HepG2 (cell line): ENCODE measurements around the gene RABL6. TPM values are rescaled to one million over a fixed set of nuclear protein-coding genes. Genes with fewer than 3 reads are reported as not detected.

Source experiments
- ATAC-seq: fragments of 200-7000 bp; cut with Tn5 transposase; 3 replicates; pipeline ENCODE4 v1.9.1; 2020; ENCODE audit warnings: mild to moderate bottlenecking, moderate library complexity
- BruUV-seq: library from RNA; stranded (reverse); fragments of 400-500 nt; replicated peaks from 2 replicates; lab custom pipeline; 2021; lab: Mats Ljungman, UMichigan
- CTCF ChIA-PET: fragments of 300-600 bp; formaldehyde crosslinking; extraction: SDS; loops from one replicate; lab custom pipeline; 2021; ENCODE audit warnings: low total read pairs, inconsistent platforms, low intra/inter-chr PET ratio; lab: Yijun Ruan, JAX
- POLR2A ChIA-PET: fragments of 350-600 bp; sonication (Branson Sonifier 250); formaldehyde crosslinking; loops from one replicate; lab custom pipeline; 2020; ENCODE audit warnings: antibody characterized with exemption, inconsistent platforms; lab: Yijun Ruan, JAX
- DNase-seq: peaks from one replicate; pipeline ENCODE4 v3.0.0-alpha.2; 2015; ENCODE audit warnings: low spot score
- FAIRE-seq: peaks from 3 replicates; lab custom pipeline; 2011; peaks lifted over from hg19 to GRCh38; lab: Jason Lieb, UNC
- H2AFZ ChIP-seq: one replicate; pipeline ENCODE4 v1.6.1; 2011; ENCODE audit warnings: low read length, inconsistent platforms
- H3K27ac ChIP-seq: fragments of 300-600 bp; 3 replicates; pipeline ENCODE4 v1.8.0; 2011; ENCODE audit warnings: mixed run types, mild to moderate bottlenecking, mixed read lengths, low read length, inconsistent platforms; ENCODE audit not compliant: insufficient read depth; ENCODE audit errors: extremely low read length
- H3K27me3 ChIP-seq, 2 experiments: fragments of 200-600 bp in 1 of 2; 2 replicates in 1 of 2; 3 replicates in 1 of 2; pipeline versions ENCODE4 v1.6.0 to v1.8.0; 2011; ENCODE audit warnings: low read length in 2 of 2, mild to moderate bottlenecking in 2 of 2, moderate library complexity in 2 of 2, inconsistent platforms in 1 of 2; ENCODE audit not compliant: insufficient read depth in 2 of 2, control insufficient read depth in 1 of 2
- H3K36me3 ChIP-seq, 2 experiments: fragments of 200-600 bp in 1 of 2; replicated peaks in 1 of 2; 2 replicates in 1 of 2; 3 replicates in 1 of 2; pipeline versions ENCODE4 v1.5.1 to v1.8.0; 2011; ENCODE audit warnings: low read length in 2 of 2, inconsistent platforms in 1 of 2; ENCODE audit not compliant: insufficient read depth in 2 of 2, control insufficient read depth in 1 of 2
- H3K4me1 ChIP-seq: 2 replicates; pipeline ENCODE4 v1.5.1; 2012; ENCODE audit warnings: low read length, inconsistent platforms; ENCODE audit not compliant: insufficient read depth
- H3K4me2 ChIP-seq: 2 replicates; pipeline ENCODE4 v1.6.0; 2011; ENCODE audit warnings: low read depth, low read length, inconsistent platforms
- H3K4me3 ChIP-seq, 3 experiments: fragments of 200-600 bp in 1 of 3; sonication (generic), shearing (Covaris generic) in 1 of 3; replicated peaks in 1 of 3; 2 replicates each; pipeline ENCODE4 v1.5.1; 2011 to 2016; ENCODE audit warnings: low read length in 3 of 3, inconsistent platforms in 2 of 3, low read depth in 2 of 3, mild to moderate bottlenecking in 2 of 3, control low read depth in 1 of 3, mixed read lengths in 1 of 3; ENCODE audit not compliant: insufficient read depth in 1 of 3
- H3K79me2 ChIP-seq: one replicate; pipeline ENCODE4 v1.6.1; 2011; ENCODE audit warnings: low read length, inconsistent platforms; ENCODE audit not compliant: insufficient read depth
- H3K9ac ChIP-seq: 2 replicates; pipeline ENCODE4 v1.6.0; 2011; ENCODE audit warnings: mild to moderate bottlenecking, low read depth, low read length, inconsistent platforms; ENCODE audit not compliant: insufficient read depth
- H3K9me3 ChIP-seq: 2 replicates; pipeline ENCODE4 v1.5.1; 2012; ENCODE audit warnings: mild to moderate bottlenecking, low read length
- H4K20me1 ChIP-seq: 2 replicates; pipeline ENCODE4 v1.6.0; 2011; ENCODE audit warnings: inconsistent platforms, mild to moderate bottlenecking, low read length, moderate library complexity; ENCODE audit not compliant: insufficient read depth
- AGO2 ChIP-seq: fragments of 200-400 bp; formaldehyde crosslinking; optimal IDR thresholded peaks from 2 replicates; pipeline ENCODE3; 2017; ENCODE audit warnings: mild to moderate bottlenecking, low read depth, low read length, moderate library complexity
- BCL6 ChIP-seq: IDR thresholded peaks from 2 replicates; pipeline ENCODE4 v1.6.1; 2016; ENCODE audit warnings: missing genetic modification reagents, missing compliant biosample characterization
- CHD4 ChIP-seq: fragments of 200-600 bp; sonication (generic); IDR thresholded peaks from 2 replicates; pipeline ENCODE4 v1.7.0; 2017; ENCODE audit warnings: mild to moderate bottlenecking, low read length, borderline replicate concordance
- ELF1 ChIP-seq: sonication (generic); formaldehyde crosslinking; IDR thresholded peaks from 2 replicates; pipeline ENCODE4 v1.4.0; 2020; ENCODE audit warnings: missing genetic modification reagents
- ESRRA ChIP-seq: sonication (generic); formaldehyde crosslinking; IDR thresholded peaks from 2 replicates; pipeline ENCODE4 v1.5.1; 2020; ENCODE audit warnings: mild to moderate bottlenecking, low read depth, missing genetic modification reagents
- KLF12 ChIP-seq: sonication (generic); formaldehyde crosslinking; IDR thresholded peaks from 2 replicates; pipeline ENCODE4 v1.4.0; 2020; ENCODE audit warnings: missing genetic modification reagents, borderline replicate concordance
- NR2C2 ChIP-seq: sonication (generic); formaldehyde crosslinking; IDR thresholded peaks from 2 replicates; pipeline ENCODE4 v1.4.0; 2020; ENCODE audit warnings: missing genetic modification reagents, mild to moderate bottlenecking, moderate library complexity, borderline replicate concordance
- PAWR ChIP-seq: sonication (generic); formaldehyde crosslinking; IDR thresholded peaks from 2 replicates; pipeline ENCODE4 v1.4.0; 2020; ENCODE audit warnings: missing genetic modification reagents, mild to moderate bottlenecking, borderline replicate concordance
- POGZ ChIP-seq: sonication (generic); formaldehyde crosslinking; IDR thresholded peaks from 2 replicates; pipeline ENCODE4 v1.4.0; 2020; ENCODE audit warnings: mild to moderate bottlenecking, missing genetic modification reagents
- PPARG ChIP-seq: conservative IDR thresholded peaks from 2 replicates; pipeline ENCODE4 v1.6.1; 2016; ENCODE audit warnings: missing biosample characterization, missing genetic modification reagents
- TCF12 ChIP-seq, 2 experiments: fragments of 450-650 bp in 1 of 2; sonication (generic) in 1 of 2; formaldehyde crosslinking in 1 of 2; IDR thresholded peaks; 2 replicates each; pipeline versions ENCODE4 v1.6.1 to v1.8.0; 2017 to 2022; ENCODE audit warnings: antibody characterized with exemption in 1 of 2, mild to moderate bottlenecking in 1 of 2, missing genetic modification reagents in 1 of 2, moderate library complexity in 1 of 2
- TRIM24 ChIP-seq: sonication (generic); formaldehyde crosslinking; IDR thresholded peaks from 2 replicates; pipeline ENCODE4 v1.8.0; 2022; ENCODE audit warnings: mild to moderate bottlenecking, missing genetic modification reagents
- ZBTB14 ChIP-seq: sonication (generic); formaldehyde crosslinking; IDR thresholded peaks from 2 replicates; pipeline ENCODE4 v1.4.0; 2020; ENCODE audit warnings: missing genetic modification reagents
- ZNF24 ChIP-seq: fragments of 450-650 bp; IDR thresholded peaks from 2 replicates; pipeline ENCODE4 v1.6.1; 2017; ENCODE audit warnings: antibody characterized with exemption, mild to moderate bottlenecking
- ZNF430 ChIP-seq: sonication (generic); formaldehyde crosslinking; IDR thresholded peaks from 2 replicates; pipeline ENCODE4 v1.9.0; 2021; ENCODE audit warnings: mild to moderate bottlenecking, missing genetic modification reagents
- ZNF563 ChIP-seq: sonication (generic); formaldehyde crosslinking; IDR thresholded peaks from 2 replicates; pipeline ENCODE4 v1.8.0; 2022; ENCODE audit warnings: mild to moderate bottlenecking, moderate library complexity, missing genetic modification reagents
- ZNF564 ChIP-seq: sonication (generic); formaldehyde crosslinking; IDR thresholded peaks from 2 replicates; pipeline ENCODE4 v1.8.1; 2023; ENCODE audit warnings: mild to moderate bottlenecking, missing genetic modification reagents
- ZNF691 ChIP-seq: sonication (generic); formaldehyde crosslinking; IDR thresholded peaks from 2 replicates; pipeline ENCODE4 v1.4.0; 2020; ENCODE audit warnings: missing genetic modification reagents, low read depth, mild to moderate bottlenecking, borderline replicate concordance
- ZNF737 ChIP-seq: sonication (generic); formaldehyde crosslinking; IDR thresholded peaks from 2 replicates; pipeline ENCODE4 v1.5.0; 2020; ENCODE audit warnings: missing genetic modification reagents, mild to moderate bottlenecking, borderline replicate concordance
- ZNF850 ChIP-seq: sonication (generic); formaldehyde crosslinking; conservative IDR thresholded peaks from 2 replicates; pipeline ENCODE4 v1.9.0; 2021; ENCODE audit warnings: mild to moderate bottlenecking, missing genetic modification reagents
- ZNF891 ChIP-seq: sonication (generic); formaldehyde crosslinking; IDR thresholded peaks from 2 replicates; pipeline ENCODE4 v1.5.0; 2020; ENCODE audit warnings: mild to moderate bottlenecking, missing genetic modification reagents
- WGBS: methylation state at CpG from one replicate; pipeline ENCODE4 v1.1.6; 2017; ENCODE audit warnings: low lambda C conversion rate; 5-methylcytosine and 5-hydroxymethylcytosine counted together
- in situ Hi-C: cut with HindIII; loops from 2 replicates; pipeline ENCODE4 v1.10.0; 2017; ENCODE audit warnings: low pct_unique_long_range_greater_than_20kb; ENCODE audit not compliant: extremely low pct_ligation_motif_present
- intact Hi-C: fragments of 100-400 bp; cut with micrococcal nuclease; formaldehyde crosslinking; loops from one replicate; pipeline ENCODE4 v1.10.0; 2022; ENCODE audit not compliant: unreplicated experiment
- polyA plus RNA-seq, 8 experiments: library from polyadenylated mRNA; depleted of rRNA in 3 of 8; stranded (reverse) in 7 of 8; unstranded in 1 of 8; fragments of >200 nt; fragmentation: Illumina TruSeq in 4 of 8; extraction: Trizol in 4 of 8; gene quantifications; 2 replicates each; pipeline versions ENCODE4 v1.2.1 to v1.2.3, GENCODE V29; 2011 to 2016; ENCODE audit warnings: low read depth in 4 of 8, missing spikeins in 1 of 8, mixed read lengths in 1 of 8; ENCODE audit not compliant: insufficient read depth in 1 of 8
- total RNA-seq, 5 experiments: library from RNA; depleted of rRNA; stranded (reverse); fragments of >200 nt; fragmentation: Illumina TruSeq; extraction: Trizol; gene quantifications; 2 replicates each; pipeline ENCODE4 v1.2.3, GENCODE V29; 2016; ENCODE audit warnings: low read depth in 1 of 5

Gene RABL6
- total and polyA plus RNA-seq, 2 of the 13 experiments (the other 11 are each of a cell fraction or from before 2014, with no cell fraction given): 81.5 to 125 TPM

- peak; percentile 50; the same call in 1 of the 2 replicates for TF ChIP-seq ZBTB14 (CRISPR knock-in tag)
- peak; percentile 45; the same call in 1 of the 2 replicates for TF ChIP-seq BCL6 (CRISPR knock-in tag)
Observed at GRCh38 chr9:136847826-136848392, 40.2 kb downstream of the RABL6 start (continued).

GRCh38 chr9:136848393-136849037, 40.8 kb downstream of the RABL6 start:
- Histone ChIP-seq H3K9me3 (no peaks in the 10 kb centered on the region), H3K27ac (peak overlapping the region; percentile 91), H4K20me1 (peaks cover 9% of the 10 kb centered on the region; the same call in 1 of the 2 replicates), H2AFZ (no peak overlapping the region), H3K4me1 (peaks cover 26% of the 10 kb centered on the region), H3K79me2 (peaks cover 17% of the 10 kb centered on the region), H3K9ac (peak overlapping the region; percentile 94), H3K36me3 (peaks cover 11 to 20% of the 10 kb centered on the region in 2 experiments), H3K4me3 (peak overlapping the region; percentile 88 to 98 (median 91)), H3K4me2 (peak overlapping the region; percentile 81), H3K27me3 (no peaks in the 10 kb centered on the region; a peak in 1 of 5 replicates)
- peak; percentile 4 for ATAC-seq
- CTCF ChIA-PET: no interaction called here
- intact Hi-C loops: loop anchor here (5.0 kb wide), 2 partner anchors 34 to 61 kb away; no protein-coding TSS in a partner anchor
- POLR2A ChIA-PET: interaction anchor here (0.7 to 2.3 kb wide), 11 partner anchors 11 to 837 kb away, joined by 3 to 45 read pairs (median 6); partner anchors contain the start of genes EDF1, RABL6, TMEM141 and TRAF2
- in situ Hi-C loops: loop anchor here (10.0 kb wide), 1 partner anchor 186 kb away; the partner anchor contains the start of gene FUT7
- WGBS: under 1% methylated on average over 13 of the region's 53 CpGs
- FAIRE-seq: no peak
- TSS peak; percentile 84 for BruUV-seq
- peak; percentile 34 for DNase-seq
- TF ChIP-seq ZNF850 (CRISPR knock-in tag): no peak
- TF ChIP-seq TRIM24 (CRISPR knock-in tag): no peak
- TF ChIP-seq ZNF891 (CRISPR knock-in tag): 0 out of 2 replicates have a peak, but pooled peaks have one; percentile 8
- no peak for TF ChIP-seq PPARG
- TF ChIP-seq ZNF564: 0 out of 2 replicates have a peak, but pooled peaks have one; percentile 18
- TF ChIP-seq ZNF430 (CRISPR knock-in tag): no peak
- TF ChIP-seq ZNF563 (CRISPR knock-in tag): no peak; the same call in 1 of the 2 replicates
- no peak for TF ChIP-seq KLF12 (CRISPR knock-in tag)
- TF ChIP-seq ZNF24: no peak
- no peak for TF ChIP-seq CHD4
- no peak for TF ChIP-seq NR2C2 (CRISPR knock-in tag)
- TF ChIP-seq ESRRA (CRISPR knock-in tag): no peak
- no peak for TF ChIP-seq ELF1 (CRISPR knock-in tag)
- no peak for TF ChIP-seq ZNF737
- no peak; the same call in 1 of the 2 replicates for TF ChIP-seq POGZ (CRISPR knock-in tag)
- TF ChIP-seq PAWR: no peak
- no peak for TF ChIP-seq ZNF691 (CRISPR knock-in tag)
- TF ChIP-seq TCF12 (IDR thresholded peaks at IDR 0.05): no peak
- peak; percentile 57; the same call in 1 of the 2 replicates for TF ChIP-seq TCF12 (CRISPR knock-in tag; IDR thresholded peaks at IDR 0.05)
- peak; percentile 86 for TF ChIP-seq AGO2
